Measurements from ENCODE around the gene ARPC1B.

DNA sequence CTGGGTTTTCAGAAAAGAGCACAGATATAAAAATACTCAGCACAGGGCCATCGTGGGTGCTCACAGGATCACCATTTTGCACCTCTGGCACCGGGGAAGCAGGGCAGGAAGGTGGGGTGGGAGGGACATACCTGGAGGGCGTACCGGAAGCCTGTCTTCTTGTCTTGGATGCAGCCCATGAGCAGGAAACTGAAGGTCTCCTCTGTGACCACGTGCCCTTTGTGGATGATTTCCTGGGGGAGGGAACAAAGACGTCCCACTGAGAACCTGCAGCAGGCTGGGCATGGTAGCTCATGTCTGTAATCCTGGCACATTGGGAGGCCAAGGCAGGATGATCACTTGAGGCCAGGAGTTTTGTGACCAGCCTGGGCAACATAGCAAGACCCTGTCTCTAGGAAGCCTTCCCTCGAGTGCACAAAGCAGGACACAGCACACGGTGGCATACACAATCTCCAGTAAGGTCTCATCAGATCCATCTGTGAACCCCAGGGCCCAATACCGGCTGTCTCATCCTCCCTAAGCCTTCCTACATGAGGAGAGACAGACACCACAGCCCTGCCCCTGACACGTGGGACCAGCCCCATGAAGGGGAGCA is 54.5 kb downstream of the ARPC1B start:
- TF ChIP-seq CTCF (IDR thresholded peaks at IDR 0.05) (no peak), POLR2A (IDR thresholded peaks at IDR 0.05) (no peak)
